ENCODE data around the gene LYPD3. TPM values are rescaled to one million over a fixed set of nuclear protein-coding genes. Genes with fewer than 3 reads are reported as not detected.

LYPD3 gene
- total RNA-seq, 1 experiment from 2014 or later = 0.78 TPM

DNA sequence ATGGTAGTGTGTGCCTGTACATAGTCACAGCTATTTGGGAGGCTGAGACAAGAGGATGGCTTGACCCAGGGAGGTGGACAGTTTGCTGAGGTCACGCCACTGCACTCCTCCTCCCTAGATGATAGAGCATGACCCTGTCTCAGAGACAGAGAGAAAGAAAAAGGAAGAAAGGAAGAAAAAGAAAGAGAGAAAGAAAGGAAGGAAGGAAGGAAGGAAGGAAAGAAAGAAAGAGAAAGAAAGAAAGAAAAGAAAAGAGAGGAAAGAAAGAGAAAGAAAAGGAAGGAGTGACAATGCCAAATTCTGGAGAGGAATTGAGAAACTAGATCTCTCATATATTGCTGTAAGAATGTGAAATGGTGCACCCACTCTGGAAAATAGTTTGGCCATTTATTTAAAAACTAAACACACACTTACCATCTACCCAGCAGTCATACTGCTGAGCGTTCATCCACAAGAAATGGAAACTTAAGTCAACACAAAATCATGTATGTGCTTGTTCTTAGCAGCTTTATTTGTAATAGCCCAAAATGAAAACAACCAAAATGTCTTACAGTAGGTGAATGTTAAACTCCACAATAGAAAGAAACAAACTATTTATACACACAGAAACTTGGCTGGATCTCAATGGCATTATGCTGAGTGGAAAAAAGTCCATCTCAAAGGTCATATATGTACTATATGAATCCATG is 43.3 kb downstream of the LYPD3 start:
- no peak for DNase-seq (ENCODE audit: low read depth)
- in situ Hi-C loops (cut with HindIII; ENCODE audit: low pct_unique_long_range_greater_than_20kb, low sequenced_read_pairs) = no loop called here

GRCh38 chr19:43420954-43421353 is 44.5 kb downstream of the LYPD3 start:
- in situ Hi-C loops (cut with HindIII; ENCODE audit: low pct_unique_long_range_greater_than_20kb, low sequenced_read_pairs) = no loop called here
- DNase-seq (ENCODE audit: low read depth) = no peak

- in situ Hi-C loops (cut with HindIII; ENCODE audit: low pct_unique_long_range_greater_than_20kb, low sequenced_read_pairs) = no loop called here
- DNase-seq (ENCODE audit: low read depth) = no peak
These were observed 48.3 kb downstream of the LYPD3 start for GRCh38 chr19:43416951-43417623.

DNA sequence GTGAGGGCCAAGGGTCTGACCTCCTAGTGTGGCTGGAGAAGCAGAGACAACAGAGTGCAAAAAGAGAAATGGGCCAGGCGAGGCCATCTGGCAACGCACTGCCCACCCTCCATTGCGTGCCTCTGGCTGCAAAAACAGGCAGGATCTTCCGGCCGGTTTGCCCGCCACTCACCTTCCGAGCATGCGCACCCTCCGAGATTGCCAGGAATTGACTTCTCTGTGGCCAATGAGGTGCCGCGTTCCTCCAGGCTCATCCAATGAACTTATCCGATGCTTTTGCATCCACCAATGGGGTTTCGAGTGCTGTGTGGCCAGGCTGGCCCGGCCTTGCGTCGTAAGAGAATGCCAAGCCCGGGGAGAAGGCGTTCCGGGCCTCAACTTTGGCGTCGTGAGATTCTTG is 50.9 kb downstream of the LYPD3 start, which contains the start of gene TEX101:
TSS of gene TEX101 (plus strand) at position 337 of the 400 bp plus-strand sequence. CDS start 1,030 bp downstream, outside the sequence.
- no peak for DNase-seq (ENCODE audit: low read depth)
- in situ Hi-C loops (cut with HindIII; ENCODE audit: low pct_unique_long_range_greater_than_20kb, low sequenced_read_pairs) = no loop called here

GRCh38 chr19:43412441-43412840 is 53.0 kb downstream of the LYPD3 start:
- in situ Hi-C loops (cut with HindIII; ENCODE audit: low pct_unique_long_range_greater_than_20kb, low sequenced_read_pairs) = no loop called here
- no peak for DNase-seq (ENCODE audit: low read depth)

Other genes starting within 250 kb of the LYPD3 start
- gene PSG9, start 196.1 kb downstream of the LYPD3 start, total RNA-seq (2014; rRNA removed; shearing (Covaris generic); ENCODE audit: low replicate concordance) = not detected in 2 replicates
- gene CD177, start 111.9 kb downstream of the LYPD3 start, total RNA-seq (2014; rRNA removed; shearing (Covaris generic); ENCODE audit: low replicate concordance) = 6.5 and 10.9 TPM in 2 replicates
- not detected in 2 replicates for gene TEX101, start 50.7 kb downstream of the LYPD3 start, total RNA-seq (2014; rRNA removed; shearing (Covaris generic); ENCODE audit: low replicate concordance)
- gene PHLDB3, start 39.1 kb upstream of the LYPD3 start, total RNA-seq (2014; rRNA removed; shearing (Covaris generic); ENCODE audit: low replicate concordance) = 36.3 and 38.9 TPM in 2 replicates
- 206 and 293 TPM in 2 replicates for gene ETHE1, start 61.6 kb upstream of the LYPD3 start, total RNA-seq (2014; rRNA removed; shearing (Covaris generic); ENCODE audit: low replicate concordance)
- gene ZNF575, start 67.6 kb upstream of the LYPD3 start, total RNA-seq (2014; rRNA removed; shearing (Covaris generic); ENCODE audit: low replicate concordance) = not detected in 2 replicates
- gene XRCC1, start 109.9 kb upstream of the LYPD3 start, total RNA-seq (2014; rRNA removed; shearing (Covaris generic); ENCODE audit: low replicate concordance) = 53.5 and 73.0 TPM in 2 replicates
- gene PINLYP, start 110.2 kb upstream of the LYPD3 start, total RNA-seq (2014; rRNA removed; shearing (Covaris generic); ENCODE audit: low replicate concordance) = 1.7 TPM in 1 of 2 replicates, not detected in the other
- gene IRGQ, start 130.5 kb upstream of the LYPD3 start, total RNA-seq (2014; rRNA removed; shearing (Covaris generic); ENCODE audit: low replicate concordance) = 17.3 and 42.1 TPM in 2 replicates
- 43.9 and 55.1 TPM in 2 replicates for gene ZNF576, start 131.0 kb upstream of the LYPD3 start, total RNA-seq (2014; rRNA removed; shearing (Covaris generic); ENCODE audit: low replicate concordance)
- gene SRRM5, start 146.5 kb upstream of the LYPD3 start, total RNA-seq (2014; rRNA removed; shearing (Covaris generic); ENCODE audit: low replicate concordance) = not detected in 2 replicates
- 125 and 136 TPM in 2 replicates for gene ZNF428, start 154.0 kb upstream of the LYPD3 start, total RNA-seq (2014; rRNA removed; shearing (Covaris generic); ENCODE audit: low replicate concordance)
- gene CADM4, start 174.2 kb upstream of the LYPD3 start, total RNA-seq (2014; rRNA removed; shearing (Covaris generic); ENCODE audit: low replicate concordance) = 15.0 and 16.7 TPM in 2 replicates
- 43.4 and 82.3 TPM in 2 replicates for gene PLAUR, start 204.6 kb upstream of the LYPD3 start, total RNA-seq (2014; rRNA removed; shearing (Covaris generic); ENCODE audit: low replicate concordance)

Measured in Caki2 (cell line).